ENCODE data around the gene OPTC.
A peak's percentile ranks its signal among the peaks of the same experiment; 100 is the strongest.

The OPTC gene

DNA sequence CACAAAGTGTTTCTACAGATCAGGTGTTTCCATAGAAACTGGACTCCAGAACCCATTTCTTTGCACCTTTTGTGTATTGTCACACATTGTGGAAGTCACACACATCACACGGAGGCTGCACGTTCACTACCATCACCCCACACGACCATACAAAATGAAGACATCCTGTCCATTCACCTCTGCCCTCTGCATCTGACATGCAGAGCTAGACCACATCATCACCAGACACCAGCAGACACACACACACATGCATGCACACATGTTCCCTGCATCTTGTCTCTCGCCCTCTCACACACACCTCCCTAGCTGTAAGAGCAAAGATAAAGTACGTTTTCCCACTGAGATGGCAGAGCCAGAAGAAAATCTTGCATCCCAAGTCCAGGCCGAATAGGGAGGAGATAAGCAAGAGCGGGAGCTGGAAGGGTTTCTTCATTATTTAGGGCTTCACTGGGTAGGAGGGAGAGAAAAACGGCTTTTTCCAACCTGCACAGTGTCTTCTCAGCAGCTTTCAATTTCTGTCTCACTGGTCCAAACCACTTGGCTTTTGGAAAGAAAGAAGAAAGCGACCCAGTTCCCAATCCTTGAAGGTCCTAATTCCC lies 17.6 kb upstream of the OPTC start:
- H3K4me1 ChIP-seq (ENCODE audit: control insufficient read depth, insufficient read depth, low read length) = peaks cover 23% of the 10 kb centered on the region
- no peak overlapping the region for H3K9ac ChIP-seq (ENCODE audit: low read length)
- H3K4me3 ChIP-seq (ENCODE audit: low read depth, low read length) = no peak overlapping the region
- H3K36me3 ChIP-seq (ENCODE audit: control insufficient read depth, insufficient read depth, low read length) = no peaks in the 10 kb centered on the region
- no peaks in the 10 kb centered on the region for H3K27me3 ChIP-seq (ENCODE audit: control insufficient read depth, insufficient read depth, low read length)
- H3K27ac ChIP-seq (ENCODE audit: low read depth, low read length) = no peak overlapping the region
- no peaks in the 10 kb centered on the region for H3K9me3 ChIP-seq (ENCODE audit: control insufficient read depth, insufficient read depth, low read depth, low read length)

DNA sequence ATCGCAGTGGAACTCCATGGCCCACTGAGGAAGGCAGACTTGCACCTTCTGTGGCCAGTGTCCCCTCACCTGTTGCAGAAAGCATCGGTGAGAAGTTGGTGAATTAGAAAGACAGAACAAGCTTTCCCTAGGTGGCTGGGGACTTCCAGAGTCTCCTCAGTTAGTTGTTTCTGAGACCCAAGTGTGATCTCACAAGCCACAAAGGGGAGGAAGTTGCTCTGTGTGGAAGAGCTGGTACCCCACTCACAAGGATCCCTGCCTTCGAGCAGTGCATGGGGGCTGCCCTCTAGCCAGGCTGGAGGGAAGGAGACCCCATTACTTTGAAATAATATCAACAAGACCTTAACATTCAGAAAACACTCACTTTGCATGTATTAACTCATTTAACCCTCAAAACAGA lies 16.2 kb upstream of the OPTC start:
- Histone ChIP-seq H3K4me3 (ENCODE audit: low read depth, low read length) (no peak overlapping the region), H3K9me3 (ENCODE audit: control insufficient read depth, insufficient read depth, low read depth, low read length) (no peaks in the 10 kb centered on the region), H3K36me3 (ENCODE audit: control insufficient read depth, insufficient read depth, low read length) (no peaks in the 10 kb centered on the region), H3K4me1 (ENCODE audit: control insufficient read depth, insufficient read depth, low read length) (peaks cover 23% of the 10 kb centered on the region), H3K9ac (ENCODE audit: low read length) (no peak overlapping the region), H3K27ac (ENCODE audit: low read depth, low read length) (no peak overlapping the region), H3K27me3 (ENCODE audit: control insufficient read depth, insufficient read depth, low read length) (no peaks in the 10 kb centered on the region)

DNA sequence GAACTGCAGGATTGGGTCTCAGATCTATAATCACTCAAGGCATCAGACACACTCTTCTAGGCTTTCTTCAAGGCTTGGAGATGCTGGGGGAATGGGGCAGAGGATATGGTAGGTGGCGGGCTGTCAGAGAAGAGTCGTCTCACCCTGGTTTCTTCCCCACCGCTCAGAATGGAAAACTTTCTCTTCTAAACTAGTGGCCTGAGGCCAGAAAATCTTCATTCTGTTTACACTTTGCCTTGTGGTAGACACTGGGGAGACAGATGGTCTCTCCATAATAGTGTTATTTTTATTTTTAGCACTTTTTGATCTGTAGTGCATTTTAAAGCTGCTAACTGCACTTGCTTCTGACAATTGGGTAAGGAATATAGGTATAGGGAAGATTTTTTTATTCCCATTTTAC lies 15.7 kb upstream of the OPTC start:
- H3K27ac ChIP-seq (ENCODE audit: low read depth, low read length) = no peak overlapping the region
- H3K9ac ChIP-seq (ENCODE audit: low read length) = no peak overlapping the region
- no peaks in the 10 kb centered on the region for H3K9me3 ChIP-seq (ENCODE audit: control insufficient read depth, insufficient read depth, low read depth, low read length)
- H3K27me3 ChIP-seq (ENCODE audit: control insufficient read depth, insufficient read depth, low read length) = no peaks in the 10 kb centered on the region
- H3K4me3 ChIP-seq (ENCODE audit: low read depth, low read length) = no peak overlapping the region
- H3K36me3 ChIP-seq (ENCODE audit: control insufficient read depth, insufficient read depth, low read length) = no peaks in the 10 kb centered on the region
- H3K4me1 ChIP-seq (ENCODE audit: control insufficient read depth, insufficient read depth, low read length) = peaks cover 23% of the 10 kb centered on the region

DNA sequence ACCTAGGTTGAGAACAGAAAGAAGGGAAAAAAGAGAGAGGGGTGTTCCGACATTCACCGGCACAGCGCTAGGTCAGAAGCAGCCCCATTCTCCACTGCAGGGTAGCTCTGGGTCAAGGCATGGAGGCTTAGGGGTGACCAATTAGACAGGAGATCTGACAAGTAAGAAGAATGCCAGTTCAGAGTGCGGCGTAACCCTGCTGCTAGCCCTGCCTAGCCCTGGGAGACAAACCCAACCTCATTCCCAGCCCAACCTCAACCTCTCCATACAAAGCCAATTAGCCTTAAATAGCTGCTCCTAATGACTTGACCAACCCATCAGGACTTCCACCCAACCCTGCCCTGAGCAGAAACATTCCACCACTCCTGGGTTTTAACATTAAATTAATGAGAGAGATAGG lies 15.0 kb upstream of the OPTC start:
- Histone ChIP-seq H3K36me3 (ENCODE audit: control insufficient read depth, insufficient read depth, low read length) (no peaks in the 10 kb centered on the region), H3K4me1 (ENCODE audit: control insufficient read depth, insufficient read depth, low read length) (peaks cover 23% of the 10 kb centered on the region), H3K9me3 (ENCODE audit: control insufficient read depth, insufficient read depth, low read depth, low read length) (no peaks in the 10 kb centered on the region), H3K27ac (ENCODE audit: low read depth, low read length) (no peak overlapping the region), H3K27me3 (ENCODE audit: control insufficient read depth, insufficient read depth, low read length) (no peaks in the 10 kb centered on the region), H3K9ac (ENCODE audit: low read length) (no peak overlapping the region), H3K4me3 (ENCODE audit: low read depth, low read length) (no peak overlapping the region)

DNA sequence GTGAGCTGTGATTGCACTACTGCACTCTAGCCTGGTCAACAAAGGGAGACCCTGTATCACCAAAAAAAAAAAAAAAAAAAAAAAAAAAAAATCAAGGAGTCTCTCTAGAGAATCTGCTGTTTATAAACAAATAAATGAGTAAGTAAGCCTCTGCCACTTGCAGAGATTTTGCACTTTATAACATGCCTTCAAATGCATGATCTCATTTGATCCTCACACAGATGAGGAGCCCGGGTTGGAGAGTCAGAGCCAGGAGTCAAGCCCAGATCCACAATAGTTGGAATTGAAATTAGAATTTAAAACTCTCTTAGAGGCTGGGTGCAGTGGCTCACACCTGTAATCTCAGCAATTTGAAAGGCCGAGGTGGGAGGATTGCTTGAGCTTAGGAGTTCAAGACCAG lies 14.3 kb upstream of the OPTC start:
- Histone ChIP-seq H3K27ac (ENCODE audit: low read depth, low read length) (no peak overlapping the region), H3K4me3 (ENCODE audit: low read depth, low read length) (no peak overlapping the region)

DNA sequence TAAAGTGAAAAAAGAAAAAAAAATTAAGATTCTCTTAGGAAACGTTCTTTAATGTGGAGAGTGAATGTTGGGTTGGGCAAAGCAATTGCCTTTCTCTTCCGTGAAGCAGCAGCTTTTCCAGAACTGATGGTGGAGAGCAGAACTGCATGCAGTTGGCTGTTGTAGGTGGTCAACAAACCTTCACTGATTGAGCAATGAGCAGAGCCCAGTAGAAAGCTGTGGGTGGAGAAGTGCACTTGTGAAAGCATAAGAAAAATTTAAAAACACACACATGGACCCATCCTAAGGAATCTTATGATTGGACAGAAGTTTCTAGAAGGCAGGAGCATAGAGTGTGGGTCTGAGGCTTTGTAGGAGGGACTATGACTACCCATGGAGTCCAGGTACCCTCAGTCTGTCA lies 13.9 kb upstream of the OPTC start:
- Histone ChIP-seq H3K27ac (ENCODE audit: low read depth, low read length) (no peak overlapping the region), H3K9ac (ENCODE audit: low read length) (no peak overlapping the region), H3K4me3 (ENCODE audit: low read depth, low read length) (no peak overlapping the region), H3K9me3 (ENCODE audit: control insufficient read depth, insufficient read depth, low read depth, low read length) (no peaks in the 10 kb centered on the region), H3K36me3 (ENCODE audit: control insufficient read depth, insufficient read depth, low read length) (no peaks in the 10 kb centered on the region), H3K4me1 (ENCODE audit: control insufficient read depth, insufficient read depth, low read length) (peaks cover 19% of the 10 kb centered on the region), H3K27me3 (ENCODE audit: control insufficient read depth, insufficient read depth, low read length) (no peaks in the 10 kb centered on the region)

More for the DNA sequence above, 14.3 kb upstream of the OPTC start:
- Histone ChIP-seq H3K27me3 (ENCODE audit: control insufficient read depth, insufficient read depth, low read length) (no peaks in the 10 kb centered on the region), H3K4me1 (ENCODE audit: control insufficient read depth, insufficient read depth, low read length) (peaks cover 23% of the 10 kb centered on the region), H3K9ac (ENCODE audit: low read length) (no peak overlapping the region), H3K36me3 (ENCODE audit: control insufficient read depth, insufficient read depth, low read length) (no peaks in the 10 kb centered on the region), H3K9me3 (ENCODE audit: control insufficient read depth, insufficient read depth, low read depth, low read length) (no peaks in the 10 kb centered on the region)

DNA sequence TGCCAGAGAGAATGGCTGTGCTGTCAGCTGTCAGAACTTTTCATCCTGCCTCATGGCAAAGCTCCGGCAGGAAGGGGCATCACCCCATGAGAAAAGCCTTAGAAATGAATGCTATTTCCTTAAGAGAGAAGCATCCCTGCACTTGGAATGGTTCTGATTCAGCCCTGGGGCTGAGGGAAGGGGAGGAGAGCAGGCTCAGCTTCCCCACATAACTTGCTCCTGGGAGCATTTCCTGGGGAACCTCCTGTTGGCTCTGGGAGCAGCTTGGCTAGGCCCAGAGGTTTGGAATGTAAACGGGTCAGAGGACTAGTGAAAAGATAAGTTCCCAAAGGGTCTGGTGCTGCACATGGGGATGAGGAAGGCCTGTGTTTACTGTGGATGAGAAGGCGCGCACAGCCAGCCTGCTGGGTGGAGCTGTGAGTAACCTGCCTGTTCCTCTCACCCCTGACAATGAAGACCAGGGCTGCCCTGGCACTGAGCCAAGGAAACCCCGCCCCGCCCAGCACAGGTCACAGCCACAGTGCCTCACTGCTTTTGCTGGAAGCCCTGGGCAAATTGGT lies 13.3 kb upstream of the OPTC start:
- Histone ChIP-seq H3K9ac (ENCODE audit: low read length) (no peak overlapping the region), H3K9me3 (ENCODE audit: control insufficient read depth, insufficient read depth, low read depth, low read length) (no peaks in the 10 kb centered on the region), H3K27me3 (ENCODE audit: control insufficient read depth, insufficient read depth, low read length) (no peaks in the 10 kb centered on the region), H3K4me1 (ENCODE audit: control insufficient read depth, insufficient read depth, low read length) (peaks cover 16% of the 10 kb centered on the region), H3K27ac (ENCODE audit: low read depth, low read length) (no peak overlapping the region), H3K4me3 (ENCODE audit: low read depth, low read length) (no peak overlapping the region), H3K36me3 (ENCODE audit: control insufficient read depth, insufficient read depth, low read length) (no peaks in the 10 kb centered on the region)

DNA sequence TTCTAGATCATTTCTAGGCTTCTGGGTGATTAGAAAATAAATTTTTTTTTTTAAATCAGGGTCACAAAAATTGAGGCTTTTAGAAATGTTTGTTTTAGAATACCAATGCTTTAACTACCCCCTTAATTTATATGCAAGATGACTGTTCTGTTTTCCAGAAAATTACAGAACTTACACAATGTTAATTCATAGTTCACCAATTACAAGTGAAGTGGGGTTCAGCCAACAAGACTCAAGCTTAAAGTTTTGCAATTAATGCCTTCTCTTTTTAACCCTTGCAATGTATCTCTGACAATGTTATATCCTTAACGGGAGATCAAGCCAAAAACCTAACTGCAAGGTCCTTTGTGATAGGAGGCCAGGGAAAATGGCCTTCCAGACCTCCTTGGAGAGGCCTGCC lies 12.8 kb upstream of the OPTC start:
- Histone ChIP-seq H3K36me3 (ENCODE audit: control insufficient read depth, insufficient read depth, low read length) (no peaks in the 10 kb centered on the region), H3K9me3 (ENCODE audit: control insufficient read depth, insufficient read depth, low read depth, low read length) (no peaks in the 10 kb centered on the region), H3K9ac (ENCODE audit: low read length) (no peak overlapping the region), H3K27me3 (ENCODE audit: control insufficient read depth, insufficient read depth, low read length) (no peaks in the 10 kb centered on the region), H3K27ac (ENCODE audit: low read depth, low read length) (no peak overlapping the region), H3K4me3 (ENCODE audit: low read depth, low read length) (no peak overlapping the region), H3K4me1 (ENCODE audit: control insufficient read depth, insufficient read depth, low read length) (peaks cover 10% of the 10 kb centered on the region)

DNA sequence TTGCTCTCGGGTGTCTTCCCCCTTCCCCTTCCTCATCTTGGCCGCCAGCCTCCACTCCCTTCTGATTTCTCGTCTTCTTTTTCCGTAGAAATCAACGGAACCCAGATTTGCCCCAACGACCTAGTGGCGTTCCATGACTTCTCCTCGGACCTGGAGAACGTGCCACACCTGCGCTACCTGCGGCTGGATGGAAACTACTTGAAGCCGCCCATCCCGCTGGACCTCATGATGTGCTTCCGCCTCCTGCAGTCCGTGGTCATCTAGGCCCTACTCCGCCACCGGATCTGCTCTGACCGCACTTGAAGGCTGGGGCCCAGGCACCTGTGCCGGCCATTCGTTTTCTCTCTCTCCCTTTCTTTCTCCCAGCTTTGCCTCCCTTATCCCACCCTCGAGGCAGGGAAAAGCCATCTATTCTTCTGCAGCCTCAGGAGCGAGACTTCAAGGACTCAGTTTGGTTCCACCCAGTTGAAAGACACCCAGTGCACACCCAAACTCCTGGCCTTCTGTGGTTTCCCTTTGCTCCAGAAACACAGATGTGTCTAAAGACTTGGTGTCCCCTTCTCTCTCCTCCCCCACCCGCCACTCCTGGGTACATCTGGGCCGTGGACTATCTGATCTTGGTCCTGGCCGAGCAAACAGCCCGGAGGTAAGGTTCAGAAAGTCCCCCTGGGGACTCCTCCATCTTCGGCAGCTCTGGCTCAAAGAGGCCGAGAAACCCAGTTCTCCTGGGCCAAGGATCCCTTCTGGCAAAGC lies 7.2 kb upstream of the OPTC start:
- H3K27ac ChIP-seq (ENCODE audit: low read depth, low read length) = peak overlapping the region; percentile 28; the same call in 1 of the 2 replicates

DNA sequence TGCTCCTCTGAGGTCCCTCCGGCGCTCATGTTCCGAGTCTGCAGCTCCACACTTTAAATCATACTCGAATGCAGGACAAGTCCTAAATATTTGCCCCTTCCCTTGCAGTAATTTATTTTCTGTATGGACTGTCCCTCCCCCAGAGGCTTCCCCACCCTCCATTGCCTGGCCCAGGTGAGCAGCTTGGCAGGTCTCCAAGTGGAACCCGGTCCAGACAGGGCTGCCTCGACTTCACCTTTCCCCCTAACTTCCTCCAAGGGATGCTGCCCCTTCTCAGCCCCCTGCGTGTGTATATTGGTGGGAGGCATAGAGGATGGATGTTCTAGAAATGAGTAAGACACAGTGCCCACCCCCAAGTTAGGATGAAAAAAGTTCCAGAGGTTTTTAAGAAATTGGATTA lies 5.4 kb upstream of the OPTC start:
- H3K4me1 ChIP-seq (ENCODE audit: control insufficient read depth, insufficient read depth, low read length) = peaks cover 23% of the 10 kb centered on the region
- peaks cover 30% of the 10 kb centered on the region; the same call in 1 of the 2 replicates for H3K27me3 ChIP-seq (ENCODE audit: control insufficient read depth, insufficient read depth, low read length)
- H3K27ac ChIP-seq (ENCODE audit: low read depth, low read length) = no peak overlapping the region
- H3K9me3 ChIP-seq (ENCODE audit: control insufficient read depth, insufficient read depth, low read depth, low read length) = no peaks in the 10 kb centered on the region
- H3K36me3 ChIP-seq (ENCODE audit: control insufficient read depth, insufficient read depth, low read length) = no peaks in the 10 kb centered on the region
- H3K4me3 ChIP-seq (ENCODE audit: low read depth, low read length) = no peak overlapping the region
- no peak overlapping the region for H3K9ac ChIP-seq (ENCODE audit: low read length)

More for the DNA sequence above, 7.2 kb upstream of the OPTC start:
- Histone ChIP-seq H3K4me1 (ENCODE audit: control insufficient read depth, insufficient read depth, low read length) (peaks cover 17% of the 10 kb centered on the region), H3K36me3 (ENCODE audit: control insufficient read depth, insufficient read depth, low read length) (no peaks in the 10 kb centered on the region), H3K9ac (ENCODE audit: low read length) (peak overlapping the region; percentile 45), H3K27me3 (ENCODE audit: control insufficient read depth, insufficient read depth, low read length) (peaks cover 12% of the 10 kb centered on the region; the same call in 1 of the 2 replicates), H3K4me3 (ENCODE audit: low read depth, low read length) (peak overlapping the region; percentile 65), H3K9me3 (ENCODE audit: control insufficient read depth, insufficient read depth, low read depth, low read length) (no peaks in the 10 kb centered on the region)

DNA sequence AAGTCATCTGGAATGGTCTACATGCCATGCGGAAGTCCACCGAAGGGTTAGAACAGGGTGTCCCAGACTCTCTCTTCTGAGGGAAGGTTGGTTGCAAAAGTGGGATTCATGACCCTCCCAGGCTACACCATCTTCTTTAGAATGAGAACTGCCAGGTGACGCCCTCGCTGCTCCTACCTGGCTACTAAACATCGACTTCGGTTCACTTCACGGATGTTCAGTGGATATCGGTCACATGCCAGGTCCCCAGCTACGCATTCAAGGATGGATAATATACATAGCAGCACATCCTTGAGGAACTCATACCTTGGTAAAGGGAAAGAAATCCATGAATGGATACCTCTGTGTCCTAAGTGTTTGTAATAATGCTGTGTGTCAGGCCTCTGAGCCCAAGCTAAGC lies 3.3 kb upstream of the OPTC start:
- Histone ChIP-seq H3K4me3 (ENCODE audit: low read depth, low read length) (no peak overlapping the region), H3K27me3 (ENCODE audit: control insufficient read depth, insufficient read depth, low read length) (peaks cover 32% of the 10 kb centered on the region; the same call in 1 of the 2 replicates), H3K4me1 (ENCODE audit: control insufficient read depth, insufficient read depth, low read length) (peaks cover 29% of the 10 kb centered on the region), H3K36me3 (ENCODE audit: control insufficient read depth, insufficient read depth, low read length) (no peaks in the 10 kb centered on the region), H3K27ac (ENCODE audit: low read depth, low read length) (no peak overlapping the region), H3K9me3 (ENCODE audit: control insufficient read depth, insufficient read depth, low read depth, low read length) (no peaks in the 10 kb centered on the region), H3K9ac (ENCODE audit: low read length) (no peak overlapping the region)
